HG03066 (cell line): ENCODE data around the gene RFT1.
"Not testable (repeated sequence)": the region's sequence is repeated elsewhere in the genome, so short reads cannot be mapped to it uniquely, and the experiment has no call there.

Source experiments
- ATAC-seq: cut with Tn5 transposase; IDR thresholded peaks from one replicate; pipeline ENCODE4 v1.9.1; 2021; ENCODE audit warnings: low read depth; ENCODE audit not compliant: unreplicated experiment

RFT1 gene

DNA sequence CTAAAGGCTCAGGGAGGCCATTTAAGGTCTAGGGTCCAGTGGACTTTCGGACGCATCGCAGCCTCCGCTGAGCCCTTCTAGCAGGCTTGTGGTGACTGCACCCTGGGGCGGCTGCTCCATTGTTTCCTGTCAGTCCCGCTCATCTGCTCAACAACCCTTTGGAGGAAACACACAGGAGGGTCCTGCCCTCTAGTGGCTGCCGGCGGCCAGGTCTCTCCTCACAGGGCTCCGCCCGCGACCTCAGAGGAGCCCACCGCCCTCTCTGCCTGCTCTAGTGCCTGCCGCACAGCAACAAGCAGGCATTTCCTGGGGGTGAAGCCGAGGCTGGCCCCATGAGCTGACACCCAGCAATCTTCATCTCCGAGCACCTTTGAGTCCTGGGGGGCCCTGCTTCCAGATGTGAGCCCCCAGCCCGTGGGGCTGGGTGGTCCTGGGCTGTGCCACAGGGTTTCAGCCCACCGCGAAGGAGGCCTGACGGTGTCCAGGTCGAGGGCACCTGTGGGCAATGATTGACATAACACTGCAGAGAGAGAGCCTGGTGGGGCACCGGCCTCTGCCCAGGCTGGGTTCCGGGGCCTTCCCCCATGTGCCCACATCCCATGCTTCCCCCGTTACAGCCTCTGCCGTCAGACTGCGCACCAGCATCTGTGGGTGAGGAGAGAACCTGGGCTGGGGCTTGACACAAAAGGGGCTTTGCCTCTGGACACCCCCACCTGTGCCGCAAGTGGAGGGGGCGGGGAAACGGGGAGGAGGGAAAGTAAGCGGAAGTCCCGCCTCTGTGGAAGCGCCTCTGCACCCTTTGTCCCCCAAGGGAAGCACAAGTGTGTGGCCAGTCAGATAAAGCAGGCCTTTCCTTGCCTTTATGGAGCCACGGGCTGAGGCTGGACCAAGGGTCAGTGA is 57.3 kb downstream of the RFT1 start:
- ATAC-seq: peak; percentile 84

DNA sequence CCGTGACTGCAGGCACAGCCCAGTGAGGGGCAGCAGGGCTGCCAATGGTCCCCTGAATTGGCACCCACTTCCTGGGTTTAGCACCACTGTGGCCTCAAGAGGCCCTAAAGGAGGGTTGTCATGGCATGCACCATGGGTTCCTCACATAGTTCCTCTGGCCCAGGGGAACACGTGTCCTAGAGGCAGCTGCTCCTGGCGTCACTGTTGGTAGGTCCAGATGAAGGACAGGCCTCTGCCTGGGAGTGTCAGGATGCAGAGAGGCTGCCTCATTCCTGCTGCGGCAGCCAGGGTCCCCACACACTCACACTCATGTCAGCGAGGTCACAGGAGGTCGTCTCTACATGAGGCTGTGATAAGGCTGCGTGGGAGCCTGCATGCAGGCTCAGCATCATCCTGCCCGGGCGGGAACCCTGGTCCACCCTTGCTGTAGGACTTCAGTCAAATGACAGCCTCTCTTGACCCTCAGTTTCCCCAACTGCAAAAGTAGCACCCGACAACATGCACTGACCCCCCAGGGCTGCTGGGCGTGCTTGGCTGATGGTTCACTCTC is 58.3 kb downstream of the RFT1 start:
- ATAC-seq: no peak

DNA sequence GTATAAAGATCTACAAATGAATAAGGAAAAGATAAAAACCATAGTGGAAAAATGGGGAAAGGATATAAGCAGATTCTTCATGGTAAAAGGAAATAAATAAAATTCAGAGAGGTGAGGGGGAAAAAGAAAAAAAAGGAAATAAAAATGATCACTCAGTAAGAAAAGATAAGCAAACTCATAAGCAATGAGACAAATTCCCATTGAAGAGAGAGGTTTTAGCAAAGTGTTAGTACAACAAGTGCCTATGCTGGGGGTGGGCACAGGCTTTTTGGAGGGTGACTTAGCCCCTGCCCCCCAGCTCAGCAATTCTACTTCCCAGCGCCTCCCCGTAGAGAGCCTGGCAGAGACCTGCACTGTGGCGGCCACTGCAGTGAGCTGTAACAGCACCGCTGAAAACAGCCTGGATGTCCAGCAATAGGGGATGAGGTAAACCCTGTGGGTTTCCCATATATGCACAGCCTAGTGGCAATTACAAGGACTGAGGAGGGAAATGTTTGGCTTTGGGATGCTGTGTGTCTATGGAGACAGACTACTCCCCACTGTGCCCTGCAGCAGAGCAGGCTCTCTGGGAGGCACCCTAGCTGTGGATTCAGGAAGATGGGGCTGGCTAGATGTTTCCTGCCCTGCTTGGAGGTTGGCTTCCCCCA is 60.7 kb downstream of the RFT1 start:
- no peak for ATAC-seq

DNA sequence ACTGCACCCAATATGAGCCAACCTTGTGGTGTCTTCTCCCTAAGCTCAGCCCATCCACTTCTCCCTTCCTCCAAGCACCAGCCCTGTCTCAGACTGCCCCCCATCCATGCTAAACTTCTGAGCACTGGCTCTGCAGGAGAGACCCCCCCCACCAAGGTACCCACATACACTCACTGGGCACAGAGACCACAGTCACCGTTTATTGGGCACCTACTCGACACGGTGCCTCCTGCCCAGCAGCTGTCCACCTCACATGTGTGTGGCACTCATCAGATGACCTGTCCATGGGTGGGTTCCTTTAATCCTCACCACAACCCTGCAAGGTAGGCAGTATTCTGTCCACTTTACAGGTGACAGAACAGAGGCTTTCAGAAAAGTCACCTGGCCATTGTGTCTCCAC is 62.1 kb downstream of the RFT1 start:
- no peak for ATAC-seq

DNA sequence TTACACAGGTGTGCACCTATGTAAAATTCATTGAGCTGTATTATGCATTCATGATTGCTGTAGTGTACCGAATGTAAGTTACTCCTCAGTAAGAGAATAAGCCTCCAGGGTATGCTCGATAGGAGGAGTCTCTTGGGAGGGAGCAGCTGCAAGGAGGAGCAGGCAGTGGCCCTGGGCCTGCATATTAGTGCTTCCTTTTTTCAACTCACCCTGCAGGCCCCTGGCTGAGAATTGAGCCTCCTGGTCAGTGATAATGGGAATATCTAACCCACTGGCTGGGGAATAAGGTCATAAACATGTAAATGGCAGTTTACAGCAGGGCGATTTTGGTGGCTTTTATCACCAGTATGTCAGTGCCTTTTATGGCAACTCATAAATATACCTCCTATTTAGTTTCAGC is 62.7 kb downstream of the RFT1 start:
- ATAC-seq: no peak

DNA sequence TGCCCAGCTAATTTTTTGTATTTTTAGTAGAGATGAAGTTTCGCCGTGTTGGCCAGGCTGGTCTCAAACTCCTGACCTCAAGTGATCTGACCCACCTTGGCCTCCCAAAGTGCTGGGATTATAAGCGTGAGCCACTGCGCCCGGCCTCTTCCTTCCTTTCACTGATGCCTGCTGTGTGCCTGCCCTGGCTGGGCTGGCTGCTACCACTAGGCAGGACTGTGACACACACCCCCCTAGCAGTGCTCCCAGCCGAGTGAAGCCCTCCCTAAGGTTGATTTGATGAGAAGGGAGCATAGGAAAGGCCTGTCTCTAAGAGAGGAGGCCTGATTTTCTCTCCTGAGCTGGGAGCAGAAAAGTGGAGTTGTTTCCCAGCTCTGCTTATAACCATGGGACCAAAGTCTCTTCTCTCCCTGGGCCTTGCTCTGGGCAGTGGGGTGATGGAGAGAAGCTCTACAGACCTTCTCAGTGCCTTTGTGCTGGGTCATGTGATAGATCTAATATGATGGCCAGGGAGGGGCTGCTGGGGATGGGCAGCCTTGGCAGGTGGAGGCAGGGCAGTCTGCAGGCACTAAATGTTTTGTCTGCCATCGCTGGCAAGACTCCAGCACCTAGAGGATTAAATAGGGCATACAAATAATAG is 64.3 kb downstream of the RFT1 start:
- ATAC-seq: no peak

DNA sequence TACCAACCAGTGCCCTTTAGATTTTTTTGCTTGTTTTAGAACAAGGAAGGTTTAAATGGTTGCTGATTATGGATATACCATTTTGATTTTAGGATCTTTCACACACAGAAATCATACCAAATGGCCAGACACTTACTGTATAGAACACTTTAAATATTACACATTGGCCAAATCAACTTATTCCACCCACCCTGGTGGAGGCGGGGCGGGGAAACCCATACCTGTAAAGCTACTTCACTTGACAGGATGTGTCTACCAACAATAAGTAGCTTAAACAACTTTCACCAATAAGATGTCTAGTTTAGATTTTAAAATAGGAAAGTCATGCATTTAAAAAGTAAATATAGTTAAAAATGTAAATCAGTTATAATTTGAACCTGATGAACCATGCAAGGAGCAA is 67.3 kb downstream of the RFT1 start:
- no peak for ATAC-seq

DNA sequence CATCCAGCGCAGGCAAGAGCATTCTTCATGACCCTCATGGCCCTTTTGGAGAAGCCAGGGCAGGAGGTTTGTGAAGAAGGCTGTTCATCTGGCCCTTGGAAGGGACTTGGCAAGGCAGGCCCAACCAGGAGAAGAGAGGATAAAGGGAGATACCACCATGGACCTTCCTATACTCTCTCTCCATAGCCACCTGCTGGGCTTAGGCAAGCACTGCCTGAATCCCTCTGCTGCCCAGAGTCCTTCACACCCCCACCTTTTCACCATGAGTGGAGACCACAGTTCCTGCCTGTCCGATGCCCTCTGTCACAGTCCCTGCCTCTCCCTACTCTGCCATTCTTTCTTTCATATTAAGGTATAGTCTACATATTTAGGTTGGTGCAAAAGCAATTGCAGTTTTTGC is 73.8 kb downstream of the RFT1 start:
- ATAC-seq: no peak

DNA sequence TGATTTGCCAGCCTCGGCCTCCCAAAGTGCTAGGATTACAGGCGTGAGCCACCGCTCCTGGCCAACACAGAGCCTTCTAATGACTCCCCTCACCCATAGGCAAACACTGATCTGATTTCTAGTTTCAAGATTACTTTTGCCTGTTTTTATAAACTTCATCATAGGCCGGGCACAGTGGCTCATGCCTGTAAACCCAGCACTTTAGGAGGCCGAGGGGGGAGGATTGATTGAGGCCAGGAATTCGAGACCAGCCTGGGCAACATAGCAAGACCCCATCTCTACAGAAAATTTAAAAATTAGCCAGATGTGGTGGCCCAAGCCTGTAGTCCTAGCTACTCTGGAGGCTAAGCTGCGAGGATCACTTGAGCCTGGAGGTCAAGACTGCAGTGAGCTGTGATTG is 76.0 kb downstream of the RFT1 start:
- not testable (repeated sequence) for ATAC-seq

DNA sequence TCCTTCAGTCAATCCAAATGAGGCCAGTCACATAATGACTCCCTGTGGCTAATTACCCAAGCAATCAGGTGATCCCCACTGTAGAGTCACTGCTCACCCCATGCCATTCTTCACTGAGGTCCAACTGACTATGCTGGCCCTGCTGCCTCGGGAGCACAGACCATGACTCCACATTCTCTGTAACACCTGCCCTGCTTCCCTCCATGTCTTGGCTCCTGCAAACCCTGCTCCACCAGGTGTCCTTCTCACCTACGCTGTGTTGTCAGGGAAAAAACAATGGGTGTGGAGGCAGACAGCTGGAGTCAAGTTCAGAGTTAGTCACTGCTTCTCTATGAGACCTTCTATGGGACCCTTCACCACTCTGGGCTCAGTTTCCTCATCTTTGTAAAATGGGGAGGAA is 78.3 kb downstream of the RFT1 start:
- no peak for ATAC-seq

DNA sequence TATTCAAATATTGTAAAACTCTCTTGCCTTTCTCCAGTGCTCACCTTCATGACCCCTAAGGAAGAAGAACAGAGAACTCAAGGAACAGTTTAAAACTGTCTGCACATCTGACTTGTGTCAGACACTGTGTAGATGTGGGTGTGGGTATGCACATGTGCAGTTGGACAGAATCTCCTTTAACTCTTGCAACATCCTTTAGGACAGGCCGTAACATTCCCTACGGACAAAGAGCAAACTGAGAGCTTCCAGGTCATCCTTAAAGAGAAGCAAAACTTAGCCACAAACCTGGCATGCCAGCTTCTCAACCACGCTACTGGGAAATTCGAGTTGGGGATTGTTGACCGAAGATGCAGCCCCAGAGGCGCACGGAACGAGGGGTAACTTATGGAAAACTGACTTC is 80.2 kb downstream of the RFT1 start:
- no peak for ATAC-seq

DNA sequence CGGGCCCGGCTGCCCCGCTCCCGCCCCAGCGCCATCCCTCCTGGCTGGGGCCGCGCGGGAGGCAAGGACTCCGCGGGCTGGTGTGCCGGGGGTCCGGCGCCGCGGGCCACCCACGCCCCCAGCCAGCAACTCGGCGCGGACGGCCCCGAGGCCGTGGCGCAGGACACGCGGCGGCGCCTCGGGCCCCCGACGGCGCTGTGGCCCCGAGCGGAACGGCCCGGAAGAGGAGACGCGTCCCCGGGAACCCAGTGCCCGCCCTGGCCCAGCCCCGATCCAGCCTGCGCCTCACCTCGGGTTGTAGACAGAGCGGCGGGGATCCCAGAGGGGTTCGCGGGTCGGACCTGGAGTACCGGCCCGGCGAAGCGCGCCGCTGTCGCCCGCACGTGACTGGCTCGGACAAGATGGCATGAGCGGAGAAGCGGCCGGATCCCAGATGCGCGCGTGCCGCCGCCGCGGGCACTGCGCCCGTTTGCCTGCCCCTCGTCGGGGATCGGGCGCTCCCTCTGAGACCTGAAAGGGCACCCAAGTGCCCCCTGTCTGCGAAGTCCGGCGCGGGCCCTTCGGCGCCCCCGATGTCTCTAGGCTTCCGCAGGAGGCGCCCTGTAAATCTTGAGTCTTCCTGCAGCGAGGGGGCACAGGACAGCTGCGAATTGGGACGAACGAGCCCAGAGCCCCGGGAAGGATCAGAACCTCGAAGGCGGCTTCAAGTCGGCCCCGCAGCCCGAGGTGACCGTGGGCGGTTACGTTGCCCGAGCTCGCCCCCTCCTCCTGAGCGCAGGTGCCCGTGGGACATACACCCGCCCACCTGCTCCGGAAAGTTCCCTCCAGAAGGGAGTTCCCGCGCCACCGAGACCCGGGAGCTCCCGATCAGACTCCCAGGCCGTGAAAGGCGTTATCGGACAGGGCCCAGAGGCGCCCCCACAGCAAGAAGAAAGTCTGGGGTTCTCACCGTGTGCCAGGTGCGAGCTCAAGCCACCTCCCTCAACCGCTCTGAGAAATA is 83.8 kb downstream of the RFT1 start:
- peak; percentile 43 for ATAC-seq

DNA sequence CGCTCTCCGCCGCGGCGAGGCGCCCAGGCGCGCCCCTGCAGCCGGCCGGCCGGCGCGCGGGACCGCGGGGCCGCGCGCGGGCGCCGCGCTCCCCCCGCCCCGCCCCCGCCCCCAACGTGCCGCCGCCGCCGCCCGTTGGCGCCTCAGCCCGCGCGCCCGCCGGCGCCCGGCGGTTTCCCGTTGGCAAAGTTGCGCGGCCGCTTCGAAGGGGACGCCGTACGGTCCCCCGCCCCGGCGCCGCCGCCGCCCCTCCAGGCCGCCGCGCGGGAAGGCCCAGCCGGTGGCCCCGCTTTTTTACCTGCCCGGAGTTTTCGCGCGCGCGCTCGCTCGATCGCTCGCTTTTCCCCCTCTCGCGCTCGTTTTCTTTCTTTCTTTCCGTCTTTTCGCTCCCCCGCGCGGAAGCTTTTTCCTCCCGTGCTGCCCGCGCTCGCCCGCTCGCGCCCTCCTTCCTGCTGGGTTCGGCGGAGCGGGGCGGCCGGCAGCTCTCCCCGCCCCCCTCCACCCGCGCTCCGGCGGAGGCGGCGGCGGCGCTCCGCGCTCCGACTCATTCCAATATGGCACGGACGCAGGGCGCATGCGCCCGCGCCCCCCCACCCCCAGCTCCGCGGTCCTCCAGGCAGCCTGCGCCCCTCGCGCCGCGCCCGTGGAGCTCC is 84.6 kb downstream of the RFT1 start, which contains the start of gene SFMBT1:
TSS of gene SFMBT1 (minus strand) at position 556 of the 653 bp plus-strand sequence. CDS start 76,945 bp downstream, outside the sequence.
- ATAC-seq: peak; percentile 43

DNA sequence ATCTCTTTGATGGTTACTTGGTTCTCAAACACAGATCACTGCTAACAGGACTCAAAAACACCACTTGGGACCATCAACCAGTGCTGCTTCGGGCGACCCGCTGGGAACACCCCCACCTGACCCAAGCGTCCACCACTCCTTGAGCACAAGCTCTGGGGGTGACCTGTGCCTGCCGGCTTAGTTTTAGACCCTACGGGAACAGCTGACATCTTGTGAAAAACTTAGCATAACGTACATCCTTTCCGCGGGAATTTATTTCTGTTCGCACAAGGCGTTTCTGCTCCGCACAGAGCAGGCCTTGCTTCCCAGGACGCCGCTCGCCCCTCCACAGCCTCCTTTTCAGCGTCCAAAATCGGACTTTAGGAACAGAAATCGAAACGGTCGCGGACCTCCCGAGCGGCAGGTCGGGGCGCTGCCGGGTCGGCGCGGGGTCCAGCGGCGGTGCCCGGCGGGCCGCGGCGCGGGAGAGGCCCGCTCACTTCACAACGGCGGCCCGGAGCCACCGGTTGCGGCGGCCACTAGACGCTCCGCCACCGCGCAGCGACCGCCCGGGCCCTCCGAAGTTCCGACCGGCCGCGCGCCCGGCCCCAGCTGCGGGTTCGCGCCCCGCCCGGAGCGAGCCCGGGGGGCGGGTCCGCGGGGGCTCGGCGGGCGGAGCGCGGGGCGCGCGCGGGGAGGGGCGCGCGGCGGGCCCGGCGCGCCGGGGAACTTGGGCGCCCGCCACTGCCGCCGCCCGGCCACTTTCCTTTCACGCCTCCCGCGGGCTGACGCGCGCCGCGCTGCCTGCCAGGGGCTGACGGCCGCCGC is 85.3 kb downstream of the RFT1 start:
- peak; percentile 36 for ATAC-seq

DNA sequence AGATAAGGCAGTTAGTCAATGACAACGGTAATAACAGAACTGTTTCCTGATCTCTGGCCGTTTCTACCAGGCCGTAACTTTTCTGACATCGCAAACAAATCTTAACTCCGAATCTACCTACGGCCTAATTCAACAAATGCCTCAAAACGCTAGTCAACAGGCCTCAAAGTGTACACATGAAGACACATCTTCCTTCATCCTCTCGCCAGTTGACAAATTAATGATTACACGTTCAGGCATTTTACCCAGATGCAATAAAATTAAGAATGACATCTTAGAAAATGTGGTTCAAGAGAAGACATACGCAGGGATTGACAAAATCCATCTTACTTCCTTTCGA is 85.9 kb downstream of the RFT1 start:
- ATAC-seq: no peak

DNA sequence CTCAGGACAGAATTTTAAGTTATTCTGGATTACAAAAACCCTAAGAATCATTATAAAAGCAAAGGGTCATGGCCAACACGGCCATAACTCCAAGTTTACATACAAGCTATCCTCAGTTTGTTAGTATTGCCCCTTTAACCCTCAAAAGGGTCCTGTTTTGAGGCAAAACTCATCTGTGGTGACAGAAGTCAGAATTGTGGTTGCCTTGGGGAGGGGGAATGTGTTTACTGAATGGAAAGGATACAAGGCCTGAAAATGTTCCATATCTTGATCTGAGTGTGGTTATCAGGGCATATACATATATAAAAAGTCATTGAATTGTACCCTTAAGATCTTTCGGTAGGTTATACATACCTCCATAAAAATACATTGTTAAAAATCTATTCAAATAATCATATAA is 86.5 kb downstream of the RFT1 start:
- no peak for ATAC-seq

DNA sequence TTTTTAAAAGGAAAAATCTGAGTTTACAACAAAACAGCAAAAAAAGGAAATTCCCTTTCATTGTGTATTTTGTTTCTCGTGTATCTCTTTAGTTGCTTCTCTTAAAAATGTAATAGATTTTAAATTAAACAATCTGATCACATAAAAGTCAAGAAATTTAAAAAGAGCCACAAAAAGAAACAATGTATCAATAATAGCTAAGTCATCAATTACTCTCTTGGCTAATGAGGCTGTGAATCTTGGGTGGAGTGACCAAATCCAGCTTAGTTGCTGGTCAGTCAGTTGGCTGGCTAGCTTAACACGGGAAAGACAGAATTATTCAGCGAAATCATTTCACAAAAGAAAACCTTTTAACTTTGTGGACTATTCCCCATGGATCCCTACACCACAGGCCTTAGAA is 87.6 kb downstream of the RFT1 start:
- no peak for ATAC-seq

DNA sequence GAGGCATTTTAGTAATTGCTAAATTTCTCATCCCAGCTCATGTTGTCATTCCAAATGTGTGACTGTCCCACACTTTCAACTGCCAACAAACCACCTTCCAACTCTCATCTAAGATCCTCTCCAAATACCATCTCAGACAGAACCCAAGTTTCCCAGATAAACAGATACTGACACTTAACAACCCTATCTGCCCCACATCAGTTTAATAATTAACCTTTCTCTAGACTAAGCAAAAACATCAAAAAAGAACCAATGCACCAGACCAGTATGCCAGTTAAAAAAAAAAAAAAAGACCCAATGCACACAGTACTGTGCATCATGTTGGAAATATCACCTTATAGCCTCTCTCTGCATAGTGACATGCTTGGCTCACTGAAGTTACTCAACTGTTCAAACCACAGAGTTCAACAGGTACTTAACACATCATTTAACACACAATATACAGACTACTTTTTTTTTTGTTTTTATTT is 89.8 kb downstream of the RFT1 start:
- ATAC-seq: no peak

DNA sequence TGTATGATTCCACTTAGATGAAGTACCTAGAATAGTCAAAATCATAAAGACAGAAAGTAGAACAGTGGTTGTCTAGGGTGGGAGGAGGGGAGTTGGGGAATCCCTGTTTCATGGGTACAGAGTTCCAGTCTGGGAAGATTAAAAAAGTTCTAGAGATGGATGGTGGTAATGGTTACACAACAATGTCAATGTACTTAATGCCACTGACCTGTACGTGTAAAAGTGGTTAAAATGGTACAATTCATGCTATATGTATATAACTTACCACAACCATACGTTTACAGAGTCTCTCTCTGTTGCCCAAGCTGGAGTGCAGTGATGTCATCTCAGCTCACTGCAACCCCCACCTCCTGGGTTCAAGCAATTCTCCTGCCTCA is 90.9 kb downstream of the RFT1 start:
- no peak for ATAC-seq
